ENCODE measurements around the gene NPW.

GRCh38 chr16:1990351-1991134, 29.0 kb upstream of the NPW start:
- TF ChIP-seq CTCF (IDR thresholded peaks at IDR 0.05) = no peak
- TF ChIP-seq POLR2A (IDR thresholded peaks at IDR 0.05) = no peak
